ENCODE results near the gene GK2.

GK2 gene

GRCh38 chr4:79390890-79391289 lies 17.1 kb downstream of the GK2 start:
- Histone ChIP-seq H3K79me2 (ENCODE audit: control insufficient read depth, insufficient read depth, low read length, unreplicated experiment) (no peaks in the 10 kb centered on the region), H3K36me3 (ENCODE audit: insufficient read depth, low read length) (no peaks in the 10 kb centered on the region), H3K4me3 (ENCODE audit: low read depth, low read length) (no peak overlapping the region), H3K4me1 (ENCODE audit: control insufficient read depth, insufficient read depth, low read length, unreplicated experiment) (no peaks in the 10 kb centered on the region), H3K27ac (ENCODE audit: low read depth, low read length) (no peak overlapping the region), H2AFZ (ENCODE audit: low read length, unreplicated experiment) (no peak overlapping the region), H3K27me3 (ENCODE audit: insufficient read depth, low read length) (no peaks in the 10 kb centered on the region)

GRCh38 chr4:79385641-79386040 lies 22.4 kb downstream of the GK2 start:
- Histone ChIP-seq H3K27ac (ENCODE audit: low read depth, low read length) (no peak overlapping the region), H3K79me2 (ENCODE audit: control insufficient read depth, insufficient read depth, low read length, unreplicated experiment) (no peaks in the 10 kb centered on the region), H3K4me3 (ENCODE audit: low read depth, low read length) (no peak overlapping the region), H3K36me3 (ENCODE audit: insufficient read depth, low read length) (no peaks in the 10 kb centered on the region), H3K27me3 (ENCODE audit: insufficient read depth, low read length) (no peaks in the 10 kb centered on the region), H3K4me1 (ENCODE audit: control insufficient read depth, insufficient read depth, low read length, unreplicated experiment) (no peaks in the 10 kb centered on the region), H2AFZ (ENCODE audit: low read length, unreplicated experiment) (no peak overlapping the region)

- H3K27ac ChIP-seq (ENCODE audit: low read depth, low read length), result no peak overlapping the region
- no peaks in the 10 kb centered on the region for H3K27me3 ChIP-seq (ENCODE audit: insufficient read depth, low read length)
- H3K79me2 ChIP-seq (ENCODE audit: control insufficient read depth, insufficient read depth, low read length, unreplicated experiment), result no peaks in the 10 kb centered on the region
- no peaks in the 10 kb centered on the region for H3K36me3 ChIP-seq (ENCODE audit: insufficient read depth, low read length)
- no peaks in the 10 kb centered on the region for H3K4me1 ChIP-seq (ENCODE audit: control insufficient read depth, insufficient read depth, low read length, unreplicated experiment)
- H3K4me3 ChIP-seq (ENCODE audit: low read depth, low read length), result no peak overlapping the region
- no peak overlapping the region for H2AFZ ChIP-seq (ENCODE audit: low read length, unreplicated experiment)
Measured at GRCh38 chr4:79381161-79381560, 26.9 kb downstream of the GK2 start.

- peaks cover 6% of the 10 kb centered on the region; the same call in 1 of the 2 replicates for H3K27me3 ChIP-seq (ENCODE audit: insufficient read depth, low read length)
- no peak overlapping the region for H3K27ac ChIP-seq (ENCODE audit: low read depth, low read length)
- H3K36me3 ChIP-seq (ENCODE audit: insufficient read depth, low read length), result no peaks in the 10 kb centered on the region
- no peaks in the 10 kb centered on the region for H3K79me2 ChIP-seq (ENCODE audit: control insufficient read depth, insufficient read depth, low read length, unreplicated experiment)
- no peak overlapping the region for H3K4me3 ChIP-seq (ENCODE audit: low read depth, low read length)
- H2AFZ ChIP-seq (ENCODE audit: low read length, unreplicated experiment), result no peak overlapping the region
- no peaks in the 10 kb centered on the region for H3K4me1 ChIP-seq (ENCODE audit: control insufficient read depth, insufficient read depth, low read length, unreplicated experiment)
Measured at GRCh38 chr4:79370026-79370425, 38.0 kb downstream of the GK2 start.

- Histone ChIP-seq H3K79me2 (ENCODE audit: control insufficient read depth, insufficient read depth, low read length, unreplicated experiment) (no peaks in the 10 kb centered on the region), H3K4me3 (ENCODE audit: low read depth, low read length) (no peak overlapping the region), H3K36me3 (ENCODE audit: insufficient read depth, low read length) (no peaks in the 10 kb centered on the region), H3K27me3 (ENCODE audit: insufficient read depth, low read length) (peaks cover 6% of the 10 kb centered on the region; the same call in 1 of the 2 replicates), H2AFZ (ENCODE audit: low read length, unreplicated experiment) (no peak overlapping the region), H3K27ac (ENCODE audit: low read depth, low read length) (no peak overlapping the region), H3K4me1 (ENCODE audit: control insufficient read depth, insufficient read depth, low read length, unreplicated experiment) (no peaks in the 10 kb centered on the region)
Measured at GRCh38 chr4:79367096-79367495, 40.9 kb downstream of the GK2 start.

- Histone ChIP-seq H3K4me3 (ENCODE audit: low read depth, low read length) (no peak overlapping the region), H3K79me2 (ENCODE audit: control insufficient read depth, insufficient read depth, low read length, unreplicated experiment) (no peaks in the 10 kb centered on the region), H3K27ac (ENCODE audit: low read depth, low read length) (no peak overlapping the region), H3K36me3 (ENCODE audit: insufficient read depth, low read length) (no peaks in the 10 kb centered on the region), H3K4me1 (ENCODE audit: control insufficient read depth, insufficient read depth, low read length, unreplicated experiment) (no peaks in the 10 kb centered on the region), H2AFZ (ENCODE audit: low read length, unreplicated experiment) (no peak overlapping the region), H3K27me3 (ENCODE audit: insufficient read depth, low read length) (peaks cover 6% of the 10 kb centered on the region; the same call in 1 of the 2 replicates)
Measured at GRCh38 chr4:79366422-79366821, 41.6 kb downstream of the GK2 start.

- Histone ChIP-seq H3K27ac (ENCODE audit: low read depth, low read length) (no peak overlapping the region), H3K79me2 (ENCODE audit: control insufficient read depth, insufficient read depth, low read length, unreplicated experiment) (no peaks in the 10 kb centered on the region), H3K4me3 (ENCODE audit: low read depth, low read length) (no peak overlapping the region), H3K36me3 (ENCODE audit: insufficient read depth, low read length) (no peaks in the 10 kb centered on the region), H3K27me3 (ENCODE audit: insufficient read depth, low read length) (no peaks in the 10 kb centered on the region), H2AFZ (ENCODE audit: low read length, unreplicated experiment) (no peak overlapping the region), H3K4me1 (ENCODE audit: control insufficient read depth, insufficient read depth, low read length, unreplicated experiment) (no peaks in the 10 kb centered on the region)
Measured at GRCh38 chr4:79364061-79364460, 44.0 kb downstream of the GK2 start.

GRCh38 chr4:79362626-79363025 lies 45.4 kb downstream of the GK2 start:
- H3K27me3 ChIP-seq (ENCODE audit: insufficient read depth, low read length), result no peaks in the 10 kb centered on the region
- H3K36me3 ChIP-seq (ENCODE audit: insufficient read depth, low read length), result no peaks in the 10 kb centered on the region
- no peak overlapping the region for H3K27ac ChIP-seq (ENCODE audit: low read depth, low read length)
- no peak overlapping the region for H2AFZ ChIP-seq (ENCODE audit: low read length, unreplicated experiment)
- H3K4me1 ChIP-seq (ENCODE audit: control insufficient read depth, insufficient read depth, low read length, unreplicated experiment), result no peaks in the 10 kb centered on the region
- no peak overlapping the region for H3K4me3 ChIP-seq (ENCODE audit: low read depth, low read length)
- H3K79me2 ChIP-seq (ENCODE audit: control insufficient read depth, insufficient read depth, low read length, unreplicated experiment), result no peaks in the 10 kb centered on the region

- Histone ChIP-seq H3K36me3 (ENCODE audit: insufficient read depth, low read length) (no peaks in the 10 kb centered on the region), H3K79me2 (ENCODE audit: control insufficient read depth, insufficient read depth, low read length, unreplicated experiment) (no peaks in the 10 kb centered on the region), H3K4me3 (ENCODE audit: low read depth, low read length) (no peak overlapping the region)
Measured at GRCh38 chr4:79360006-79360405, 48.0 kb downstream of the GK2 start.

GRCh38 chr4:79358438-79358837 lies 49.6 kb downstream of the GK2 start:
- no peaks in the 10 kb centered on the region for H3K4me1 ChIP-seq (ENCODE audit: control insufficient read depth, insufficient read depth, low read length, unreplicated experiment)
- no peak overlapping the region for H3K27ac ChIP-seq (ENCODE audit: low read depth, low read length)
- H3K27me3 ChIP-seq (ENCODE audit: insufficient read depth, low read length), result no peaks in the 10 kb centered on the region
- no peaks in the 10 kb centered on the region for H3K36me3 ChIP-seq (ENCODE audit: insufficient read depth, low read length)
- H3K4me3 ChIP-seq (ENCODE audit: low read depth, low read length), result no peak overlapping the region
- H3K79me2 ChIP-seq (ENCODE audit: control insufficient read depth, insufficient read depth, low read length, unreplicated experiment), result no peaks in the 10 kb centered on the region
- H2AFZ ChIP-seq (ENCODE audit: low read length, unreplicated experiment), result no peak overlapping the region

More at GRCh38 chr4:79360006-79360405, 48.0 kb downstream of the GK2 start:
- Histone ChIP-seq H3K27me3 (ENCODE audit: insufficient read depth, low read length) (no peaks in the 10 kb centered on the region), H2AFZ (ENCODE audit: low read length, unreplicated experiment) (no peak overlapping the region), H3K27ac (ENCODE audit: low read depth, low read length) (no peak overlapping the region), H3K4me1 (ENCODE audit: control insufficient read depth, insufficient read depth, low read length, unreplicated experiment) (no peaks in the 10 kb centered on the region)

- H3K36me3 ChIP-seq (ENCODE audit: insufficient read depth, low read length), result no peaks in the 10 kb centered on the region
- no peaks in the 10 kb centered on the region for H3K4me1 ChIP-seq (ENCODE audit: control insufficient read depth, insufficient read depth, low read length, unreplicated experiment)
- H3K27ac ChIP-seq (ENCODE audit: low read depth, low read length), result no peak overlapping the region
- H3K27me3 ChIP-seq (ENCODE audit: insufficient read depth, low read length), result no peaks in the 10 kb centered on the region
- no peaks in the 10 kb centered on the region for H3K79me2 ChIP-seq (ENCODE audit: control insufficient read depth, insufficient read depth, low read length, unreplicated experiment)
- no peak overlapping the region; the same call in 1 of the 2 replicates for H3K4me3 ChIP-seq (ENCODE audit: low read depth, low read length)
- no peak overlapping the region for H2AFZ ChIP-seq (ENCODE audit: low read length, unreplicated experiment)
Measured at GRCh38 chr4:79357365-79357764, 50.7 kb downstream of the GK2 start.

Data from ACC112 (cell line).